ENCODE results near the gene LCNL1. TPM values are rescaled to one million over a fixed set of nuclear protein-coding genes. Genes with fewer than 3 reads are reported as not detected.

LCNL1 gene
- total RNA-seq, 4 donors from 2014 or later = 0.28 to 0.83 TPM; not detected in 2

- Histone ChIP-seq H3K4me1 (no peaks in the 10 kb centered on the region), H3K27me3 (no peaks in the 10 kb centered on the region), H3K9me3 (no peaks in the 10 kb centered on the region), H3K27ac (no peak overlapping the region), H3K4me3 (no peak overlapping the region), H3K36me3 (no peaks in the 10 kb centered on the region)
- TF ChIP-seq CTCF (IDR thresholded peaks at IDR 0.05) = no peak
- TF ChIP-seq POLR2A (IDR thresholded peaks at IDR 0.05) = no peak
- DNase-seq = no peak
Measured at GRCh38 chr9:136956604-136957003, 26.2 kb upstream of the LCNL1 start.

DNA sequence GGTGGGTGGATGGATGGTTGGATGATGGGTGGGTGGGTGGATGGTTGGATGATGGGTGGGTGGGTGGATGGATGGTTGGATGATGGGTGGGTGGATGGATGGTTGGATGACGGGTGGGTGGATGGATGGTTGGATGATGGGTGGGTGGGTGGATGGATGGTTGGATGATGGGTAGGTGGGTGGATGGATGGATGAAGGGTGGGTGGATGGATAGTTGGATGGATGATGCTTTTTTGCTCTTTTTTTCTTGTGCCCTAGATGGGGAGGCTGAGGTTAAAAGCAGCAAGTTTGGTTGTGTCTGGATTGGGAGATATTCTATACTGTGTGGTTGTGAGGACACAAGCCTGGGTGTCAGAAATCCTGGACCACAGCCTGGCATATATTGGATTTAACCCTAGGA is 25.3 kb upstream of the LCNL1 start:
- no peaks in the 10 kb centered on the region for H3K27me3 ChIP-seq
- H3K4me3 ChIP-seq = no peak overlapping the region
- H3K4me1 ChIP-seq = no peaks in the 10 kb centered on the region
- H3K36me3 ChIP-seq = no peaks in the 10 kb centered on the region
- DNase-seq = no peak
- H3K9me3 ChIP-seq = no peaks in the 10 kb centered on the region
- TF ChIP-seq CTCF (IDR thresholded peaks at IDR 0.05) (no peak), POLR2A (IDR thresholded peaks at IDR 0.05) (no peak)
- H3K27ac ChIP-seq = no peak overlapping the region

DNA sequence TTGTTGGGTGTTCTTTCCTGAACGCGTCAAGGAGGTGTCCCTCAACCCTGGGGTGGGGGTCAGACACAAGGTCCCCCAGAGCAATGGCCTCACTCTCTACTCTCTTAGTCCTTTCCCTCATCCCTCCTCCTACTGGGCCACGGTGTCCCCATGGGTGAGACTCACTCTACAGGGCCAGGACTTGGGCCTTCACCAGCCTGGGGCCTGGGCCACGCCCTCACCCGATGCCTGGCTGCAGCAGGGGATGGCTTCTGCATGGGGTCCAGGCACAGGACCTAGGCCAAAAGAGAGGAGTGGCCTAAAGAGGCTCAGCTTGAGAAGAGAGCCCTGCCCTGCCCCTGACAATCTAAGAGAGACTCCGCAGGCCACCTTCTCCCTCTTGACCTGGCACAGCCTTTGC is 24.9 kb upstream of the LCNL1 start:
- H3K27me3 ChIP-seq = no peaks in the 10 kb centered on the region
- TF ChIP-seq POLR2A (IDR thresholded peaks at IDR 0.05) = no peak
- TF ChIP-seq CTCF (IDR thresholded peaks at IDR 0.05) = no peak
- no peaks in the 10 kb centered on the region for H3K36me3 ChIP-seq
- no peaks in the 10 kb centered on the region for H3K9me3 ChIP-seq
- H3K4me3 ChIP-seq = no peak overlapping the region
- no peaks in the 10 kb centered on the region for H3K4me1 ChIP-seq
- H3K27ac ChIP-seq = no peak overlapping the region
- no peak for DNase-seq

- Histone ChIP-seq H3K27me3 (no peaks in the 10 kb centered on the region), H3K4me1 (no peaks in the 10 kb centered on the region), H3K4me3 (no peak overlapping the region), H3K27ac (no peak overlapping the region), H3K36me3 (no peaks in the 10 kb centered on the region), H3K9me3 (no peaks in the 10 kb centered on the region)
- no peak for TF ChIP-seq POLR2A (IDR thresholded peaks at IDR 0.05)
- TF ChIP-seq CTCF (IDR thresholded peaks at IDR 0.05) = no peak
- no peak for DNase-seq
Measured at GRCh38 chr9:136958473-136958872, 24.3 kb upstream of the LCNL1 start.

DNA sequence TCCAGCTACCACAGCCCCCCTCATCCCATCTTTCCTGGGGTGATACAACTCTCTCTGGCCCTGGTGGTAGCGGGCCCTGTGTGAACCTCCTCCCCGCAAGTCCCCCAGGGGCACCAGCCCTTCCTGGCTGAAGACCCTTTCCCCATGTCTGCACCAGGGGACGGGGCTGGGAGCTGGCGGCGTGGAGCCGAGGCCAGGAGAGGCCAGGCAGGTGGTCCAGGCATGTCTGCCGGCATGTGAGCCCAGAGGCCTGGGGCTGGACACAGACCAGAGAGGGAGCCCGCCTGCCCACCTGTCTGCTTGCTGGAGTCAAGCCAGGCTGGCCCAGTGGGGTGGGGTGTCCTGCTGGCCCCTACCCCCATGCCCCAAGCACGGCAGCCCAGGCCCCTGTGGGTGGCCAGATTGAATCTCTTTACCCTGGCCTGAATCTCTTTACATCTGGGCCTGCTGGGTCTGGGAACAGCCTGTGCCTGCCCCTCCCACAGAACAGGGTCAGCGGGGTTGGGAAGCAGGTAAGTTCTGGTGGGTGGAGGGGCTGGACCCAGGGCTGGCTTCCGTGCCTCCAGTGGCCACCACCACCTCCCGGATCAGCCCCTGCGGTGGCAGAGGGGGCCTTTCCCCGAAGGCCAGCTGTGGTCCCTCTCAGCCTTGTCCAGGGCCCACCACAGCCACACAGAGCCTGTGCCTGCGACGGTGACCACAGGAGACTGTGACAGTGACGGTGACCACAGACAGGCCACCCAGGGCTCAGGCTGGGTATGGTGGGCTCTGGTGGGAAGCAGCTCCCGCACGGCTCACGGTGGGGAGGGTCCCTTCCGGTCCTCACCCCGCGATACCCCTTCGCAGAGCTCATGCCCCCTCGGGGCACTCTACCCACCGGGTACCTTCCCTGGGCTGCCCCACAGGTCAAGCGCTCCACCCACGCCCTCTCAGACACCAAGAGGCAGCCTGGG is 23.6 kb upstream of the LCNL1 start:
- Histone ChIP-seq H3K27ac (peak overlapping the region in 1 of 4 donors; percentile 42), H3K4me3 (no peak overlapping the region), H3K4me1 (peaks cover 0 to 3% (median 0%) of the 10 kb centered on the region in 4 donors), H3K9me3 (no peaks in the 10 kb centered on the region), H3K27me3 (no peaks in the 10 kb centered on the region), H3K36me3 (no peaks in the 10 kb centered on the region)
- no peak for DNase-seq
- TF ChIP-seq CTCF (IDR thresholded peaks at IDR 0.05) = no peak
- TF ChIP-seq POLR2A (IDR thresholded peaks at IDR 0.05) = no peak

All from Peyer's patch (tissue), 4 donors.